Naive thymus-derived CD4-positive, alpha-beta T cell (primary cell): ENCODE data around the gene EFNA1. TPM values are rescaled to one million over a fixed set of nuclear protein-coding genes. Genes with fewer than 3 reads are reported as not detected.
A peak's percentile ranks its signal among the peaks of the same experiment; 100 is the strongest.

ENCODE experiments used
- ATAC-seq: fragments of 150-1000 bp; cut with Tn5 transposase; 2 replicates; pipeline ENCODE4 v1.10.0; 2021; ENCODE audit warnings: mild to moderate bottlenecking, moderate library complexity
- CTCF ChIA-PET: fragments of 350-600 bp; sonication (Branson Sonifier 250); formaldehyde crosslinking; loops from one replicate; lab custom pipeline; 2021; ENCODE audit warnings: antibody characterized with exemption; lab: Charles Lee
- POLR2A ChIA-PET: fragments of 350-600 bp; sonication (Branson Sonifier 250); formaldehyde crosslinking; loops from one replicate; lab custom pipeline; 2021; ENCODE audit warnings: antibody characterized with exemption, inconsistent platforms; lab: Charles Lee
- DNase-seq, 9 donors: peaks; one replicate each; pipeline versions ENCODE4 v3.0.0 to v3.0.0-alpha.2; 2020 to 2022; ENCODE audit warnings: mixed read lengths in 1 of 9
- H3K27ac ChIP-seq: one replicate; pipeline ENCODE4 v1.7.0; 2013; ENCODE audit warnings: mild to moderate bottlenecking, low read depth, low read length, moderate library complexity
- H3K27me3 ChIP-seq, 2 donors: one replicate each; pipeline ENCODE4 v1.7.0; 2013; ENCODE audit warnings: low read length in 2 of 2, mild to moderate bottlenecking in 2 of 2, moderate library complexity in 2 of 2; ENCODE audit not compliant: control insufficient read depth in 2 of 2, insufficient read depth in 2 of 2
- H3K36me3 ChIP-seq, 3 experiments: 1 replicate in 2 of 3; 2 replicates in 1 of 3; pipeline ENCODE4 v1.7.0; 2013; ENCODE audit warnings: low read length in 3 of 3, mild to moderate bottlenecking in 3 of 3, moderate library complexity in 1 of 3; ENCODE audit not compliant: insufficient read depth in 3 of 3, control insufficient read depth in 2 of 3
- H3K4me1 ChIP-seq, 2 donors: one replicate each; pipeline ENCODE4 v1.7.0; 2013; ENCODE audit warnings: low read length in 2 of 2, mild to moderate bottlenecking in 2 of 2, moderate library complexity in 1 of 2; ENCODE audit not compliant: control insufficient read depth in 2 of 2, insufficient read depth in 2 of 2
- H3K4me3 ChIP-seq: 2 replicates; pipeline ENCODE4 v1.7.0; 2013; ENCODE audit warnings: mild to moderate bottlenecking, low read length
- H3K9me3 ChIP-seq, 3 experiments: 1 replicate in 2 of 3; 2 replicates in 1 of 3; pipeline ENCODE4 v1.7.0; 2013; ENCODE audit warnings: low read length in 3 of 3; ENCODE audit not compliant: control insufficient read depth in 2 of 3
- H3K27ac Mint-ChIP-seq, 9 donors: one replicate each; pipeline ENCODE4 v1.8.0; 2020 to 2022; ENCODE audit warnings: mixed read lengths in 9 of 9, mild to moderate bottlenecking in 8 of 9, moderate library complexity in 5 of 9, inconsistent platforms in 2 of 9
- H3K27me3 Mint-ChIP-seq, 5 donors: one replicate each; pipeline ENCODE4 v1.8.0; 2021 to 2022; ENCODE audit warnings: mixed read lengths in 5 of 5, mild to moderate bottlenecking in 1 of 5
- H3K36me3 Mint-ChIP-seq, 5 donors: one replicate each; pipeline ENCODE4 v1.8.0; 2020 to 2022; ENCODE audit warnings: mixed read lengths in 5 of 5, mild to moderate bottlenecking in 3 of 5, inconsistent platforms in 1 of 5
- H3K4me1 Mint-ChIP-seq, 7 donors: one replicate each; pipeline ENCODE4 v1.8.0; 2020 to 2022; ENCODE audit warnings: mixed read lengths in 7 of 7, mild to moderate bottlenecking in 3 of 7, inconsistent platforms in 1 of 7
- H3K4me3 Mint-ChIP-seq, 10 donors: one replicate each; pipeline ENCODE4 v1.8.0; 2020 to 2022; ENCODE audit warnings: mild to moderate bottlenecking in 10 of 10, mixed read lengths in 10 of 10, moderate library complexity in 6 of 10, inconsistent platforms in 2 of 10
- H3K9me3 Mint-ChIP-seq, 11 donors: one replicate each; pipeline ENCODE4 v1.8.0; 2020 to 2022; ENCODE audit warnings: mixed read lengths in 11 of 11, mild to moderate bottlenecking in 4 of 11, inconsistent platforms in 1 of 11, moderate library complexity in 1 of 11
- intact Hi-C, 2 donors: fragments of 100-400 bp; cut with micrococcal nuclease; formaldehyde crosslinking; loops; one replicate each; pipeline ENCODE4 v1.15.1; 2023
- polyA plus RNA-seq, 2 donors: library from polyadenylated mRNA; unstranded; fragments of 300-500 nt; fragmentation: Illumina TruSeq; gene quantifications; one replicate each; pipeline ENCODE4 v1.2.3, GENCODE V29; 2021
- total RNA-seq, 6 experiments: library from RNA in 5 of 6; stranded (reverse) in 5 of 6; gene quantifications; 1 replicate in 5 of 6; 2 replicates in 1 of 6; pipeline ENCODE4 v1.2.3 and lab custom pipeline; 2021 to 2026

Gene EFNA1
- total and polyA plus RNA-seq, 7 experiments from 2014 or later = 4.0 to 16.8 (median 7.1) TPM; not detected in 1

- ATAC-seq = no peak
- H3K27me3 ChIP-seq = no peaks in the 10 kb centered on the region
- no peaks in the 10 kb centered on the region for H3K36me3 ChIP-seq
- Mint-ChIP-seq H3K36me3 (no peaks in the 10 kb centered on the region), H3K27ac (peak overlapping the region in 1 of 9 donors; percentile 41), H3K4me3 (no peak overlapping the region), H3K27me3 (peaks cover 0 to 32% (median 0%) of the 10 kb centered on the region in 5 donors), H3K9me3 (no peaks in the 10 kb centered on the region), H3K4me1 (peaks cover 0 to 2% (median 0%) of the 10 kb centered on the region in 7 donors)
- no peak for DNase-seq
- ChIA-PET POLR2A (interaction anchor here (0.6 kb wide), 2 partner anchors 518 to 682 kb away, joined by 3 read pairs; no protein-coding TSS in a partner anchor), CTCF (interaction anchor here (1.4 kb wide), 1 partner anchor 16 kb away, joined by 4 read pairs; no protein-coding TSS in a partner anchor)
- intact Hi-C loops = no loop called here
- no peaks in the 10 kb centered on the region for H3K9me3 ChIP-seq
- H3K4me1 ChIP-seq = no peaks in the 10 kb centered on the region
- no peak overlapping the region for H3K4me3 ChIP-seq
- H3K27ac ChIP-seq = no peak overlapping the region
Measured at GRCh38 chr1:155107309-155108264, 20.1 kb upstream of the EFNA1 start.

DNA sequence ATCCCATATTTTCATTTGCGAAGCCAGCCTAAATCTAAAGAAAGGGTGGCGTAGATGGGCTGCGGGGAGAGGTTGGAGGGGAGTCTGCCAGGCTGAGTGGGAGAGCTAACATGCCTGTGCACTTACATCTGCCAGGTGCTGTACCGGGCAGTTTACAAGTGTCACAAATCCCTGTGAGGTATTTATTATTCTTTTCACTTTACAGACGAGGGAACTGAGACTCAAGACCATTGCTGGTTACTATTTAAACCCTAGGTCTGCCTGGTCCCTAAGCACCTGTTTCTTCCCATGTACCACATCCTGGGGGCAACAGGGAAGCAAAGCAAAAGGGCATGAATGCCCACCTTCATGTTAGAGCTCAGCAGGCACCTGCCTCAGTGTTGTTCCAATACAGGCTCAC lies 19.4 kb upstream of the EFNA1 start:
- CTCF ChIA-PET = no interaction called here

DNA sequence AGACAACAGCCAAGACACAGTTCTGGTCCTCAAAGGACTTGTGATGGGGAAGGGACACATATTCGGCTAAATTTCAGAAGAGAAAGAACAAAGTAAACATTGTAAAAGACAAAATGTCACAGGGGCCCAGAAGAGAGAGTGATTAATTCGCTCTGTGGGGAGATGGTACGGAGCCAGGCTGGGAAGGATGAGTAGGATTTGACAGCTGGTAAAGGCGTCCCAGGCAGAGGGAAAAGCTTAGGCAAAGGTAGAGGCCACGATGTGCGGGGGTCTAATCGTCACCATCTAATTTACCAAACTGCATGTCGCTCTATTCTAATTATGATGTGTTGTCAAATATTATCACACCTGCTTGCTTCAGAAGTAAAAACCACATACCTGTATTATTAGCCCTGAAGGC lies 17.3 kb upstream of the EFNA1 start:
- peaks cover 0 to 2% (median 0%) of the 10 kb centered on the region in 7 donors for H3K4me1 Mint-ChIP-seq
- ATAC-seq (no peak), DNase-seq (no peak)
- no peaks in the 10 kb centered on the region for H3K9me3 Mint-ChIP-seq
- peaks cover 0 to 24% (median 0%) of the 10 kb centered on the region in 5 donors for H3K27me3 Mint-ChIP-seq
- Histone ChIP-seq H3K27me3 (no peaks in the 10 kb centered on the region), H3K4me1 (no peaks in the 10 kb centered on the region), H3K4me3 (no peak overlapping the region), H3K27ac (no peak overlapping the region), H3K36me3 (no peaks in the 10 kb centered on the region), H3K9me3 (no peaks in the 10 kb centered on the region)
- intact Hi-C loops = no loop called here
- no peak overlapping the region for H3K4me3 Mint-ChIP-seq
- no peak overlapping the region for H3K27ac Mint-ChIP-seq
- ChIA-PET CTCF (no interaction called here), POLR2A (no interaction called here)
- H3K36me3 Mint-ChIP-seq = no peaks in the 10 kb centered on the region

More for the DNA sequence above, 19.4 kb upstream of the EFNA1 start:
- no peak overlapping the region for H3K27ac Mint-ChIP-seq
- H3K4me3 ChIP-seq = no peak overlapping the region
- POLR2A ChIA-PET = no interaction called here
- intact Hi-C loops = no loop called here
- no peaks in the 10 kb centered on the region for H3K27me3 ChIP-seq
- H3K27me3 Mint-ChIP-seq = peaks cover 0 to 32% (median 0%) of the 10 kb centered on the region in 5 donors
- no peaks in the 10 kb centered on the region for H3K4me1 ChIP-seq
- no peak for ATAC-seq
- H3K4me3 Mint-ChIP-seq = no peak overlapping the region
- no peaks in the 10 kb centered on the region for H3K36me3 Mint-ChIP-seq
- H3K36me3 ChIP-seq = no peaks in the 10 kb centered on the region
- H3K9me3 ChIP-seq = no peaks in the 10 kb centered on the region
- no peaks in the 10 kb centered on the region for H3K9me3 Mint-ChIP-seq
- peaks cover 0 to 2% (median 0%) of the 10 kb centered on the region in 7 donors for H3K4me1 Mint-ChIP-seq
- H3K27ac ChIP-seq = no peak overlapping the region
- DNase-seq = no peak

GRCh38 chr1:155110826-155111225 lies 16.9 kb upstream of the EFNA1 start:
- ATAC-seq = no peak
- Mint-ChIP-seq H3K27ac (no peak overlapping the region), H3K4me1 (peaks cover 0 to 2% (median 0%) of the 10 kb centered on the region in 7 donors), H3K4me3 (no peak overlapping the region), H3K36me3 (no peaks in the 10 kb centered on the region), H3K27me3 (peaks cover 0 to 22% (median 0%) of the 10 kb centered on the region in 5 donors), H3K9me3 (no peaks in the 10 kb centered on the region)
- H3K4me3 ChIP-seq = no peak overlapping the region
- ChIA-PET POLR2A (no interaction called here), CTCF (no interaction called here)
- no peak overlapping the region for H3K27ac ChIP-seq
- intact Hi-C loops = no loop called here
- no peaks in the 10 kb centered on the region for H3K27me3 ChIP-seq
- H3K36me3 ChIP-seq = no peaks in the 10 kb centered on the region
- no peaks in the 10 kb centered on the region for H3K9me3 ChIP-seq
- no peaks in the 10 kb centered on the region for H3K4me1 ChIP-seq
- no peak for DNase-seq

DNA sequence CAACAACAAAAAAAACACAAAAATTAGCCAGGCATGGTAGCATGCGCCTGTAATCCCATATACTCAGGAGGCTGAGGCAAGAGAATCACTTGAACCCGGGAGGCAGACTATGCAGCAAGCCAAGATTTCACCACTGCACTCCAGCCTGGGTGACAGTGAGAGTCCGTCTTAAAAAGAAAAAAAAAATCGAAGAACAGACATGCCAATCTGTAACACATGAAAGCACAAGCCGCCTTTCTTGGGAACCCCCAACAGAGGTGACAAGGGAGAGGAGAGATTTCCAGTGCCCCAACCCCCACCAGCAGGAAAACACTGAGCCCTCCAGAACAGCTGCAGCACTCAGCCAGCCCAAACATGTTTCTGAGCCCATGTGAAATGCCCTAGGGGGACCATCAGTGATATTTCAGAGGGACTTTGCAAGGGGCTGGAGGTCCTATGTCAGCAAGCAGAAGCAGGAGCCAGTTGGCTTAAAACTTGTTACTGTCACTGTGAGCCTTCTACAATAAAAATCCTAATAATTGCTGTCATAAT lies 14.2 kb upstream of the EFNA1 start:
- Histone ChIP-seq H3K27me3 (no peaks in the 10 kb centered on the region), H3K9me3 (no peaks in the 10 kb centered on the region), H3K4me1 (no peaks in the 10 kb centered on the region), H3K4me3 (no peak overlapping the region), H3K36me3 (no peaks in the 10 kb centered on the region), H3K27ac (no peak overlapping the region)
- Mint-ChIP-seq H3K27ac (no peak overlapping the region), H3K9me3 (no peaks in the 10 kb centered on the region), H3K36me3 (no peaks in the 10 kb centered on the region), H3K4me3 (no peak overlapping the region), H3K27me3 (peaks cover 0 to 14% (median 0%) of the 10 kb centered on the region in 5 donors), H3K4me1 (peaks cover 0 to 2% (median 0%) of the 10 kb centered on the region in 7 donors)
- intact Hi-C loops = no loop called here
- DNase-seq (no peak), ATAC-seq (no peak)
- POLR2A ChIA-PET = no interaction called here
- CTCF ChIA-PET = no interaction called here

DNA sequence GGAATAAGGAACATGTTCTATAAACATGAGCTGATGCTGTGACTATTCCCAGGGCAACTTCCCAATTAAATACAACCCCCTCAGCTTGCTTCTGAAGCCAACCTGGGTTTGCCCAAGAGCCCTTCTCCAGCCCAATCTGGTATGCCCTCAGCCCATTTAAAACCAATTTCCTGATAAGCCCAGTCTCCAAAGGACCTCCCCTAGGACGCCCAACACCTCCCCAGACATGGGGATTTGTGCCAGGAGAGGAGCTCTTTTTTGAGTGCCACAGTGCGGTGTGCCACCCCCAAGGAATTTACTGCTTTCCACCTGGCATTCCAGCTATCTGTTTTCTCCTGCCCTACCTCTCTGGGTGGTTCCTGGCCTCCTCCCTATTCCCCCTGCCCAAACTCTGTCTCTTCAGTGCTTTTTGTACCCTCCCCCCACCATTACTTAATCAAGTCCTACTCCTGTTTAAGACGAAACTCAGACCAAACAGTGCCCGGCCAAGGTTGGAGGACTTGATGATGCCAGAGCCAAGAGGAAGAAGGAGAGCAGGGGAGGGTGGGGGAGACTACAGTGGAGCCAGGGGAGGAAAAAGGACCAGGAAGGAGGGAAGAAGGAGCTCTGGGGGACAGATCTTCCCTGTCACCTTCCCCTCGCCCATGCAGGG lies 11.4 kb upstream of the EFNA1 start:
- Histone ChIP-seq H3K4me3 (no peak overlapping the region), H3K27ac (no peak overlapping the region), H3K9me3 (no peaks in the 10 kb centered on the region), H3K27me3 (no peaks in the 10 kb centered on the region), H3K36me3 (no peaks in the 10 kb centered on the region), H3K4me1 (no peaks in the 10 kb centered on the region)
- ChIA-PET CTCF (interaction anchor here (1.2 kb wide), 1 partner anchor 25 kb away, joined by 3 read pairs; no protein-coding TSS in a partner anchor), POLR2A (no interaction called here)
- Mint-ChIP-seq H3K4me3 (no peak overlapping the region), H3K9me3 (no peaks in the 10 kb centered on the region), H3K27ac (no peak overlapping the region), H3K4me1 (no peaks in the 10 kb centered on the region), H3K27me3 (peaks cover 0 to 25% (median 0%) of the 10 kb centered on the region in 5 donors), H3K36me3 (no peaks in the 10 kb centered on the region)
- no peak for ATAC-seq
- intact Hi-C loops = no loop called here
- no peak for DNase-seq
